GM19452 (cell line): ENCODE results near the gene DAND5.

Source experiments
- ATAC-seq: cut with Tn5 transposase; IDR thresholded peaks from one replicate; pipeline ENCODE4 v1.9.1; 2021; ENCODE audit not compliant: unreplicated experiment

DAND5 gene

DNA sequence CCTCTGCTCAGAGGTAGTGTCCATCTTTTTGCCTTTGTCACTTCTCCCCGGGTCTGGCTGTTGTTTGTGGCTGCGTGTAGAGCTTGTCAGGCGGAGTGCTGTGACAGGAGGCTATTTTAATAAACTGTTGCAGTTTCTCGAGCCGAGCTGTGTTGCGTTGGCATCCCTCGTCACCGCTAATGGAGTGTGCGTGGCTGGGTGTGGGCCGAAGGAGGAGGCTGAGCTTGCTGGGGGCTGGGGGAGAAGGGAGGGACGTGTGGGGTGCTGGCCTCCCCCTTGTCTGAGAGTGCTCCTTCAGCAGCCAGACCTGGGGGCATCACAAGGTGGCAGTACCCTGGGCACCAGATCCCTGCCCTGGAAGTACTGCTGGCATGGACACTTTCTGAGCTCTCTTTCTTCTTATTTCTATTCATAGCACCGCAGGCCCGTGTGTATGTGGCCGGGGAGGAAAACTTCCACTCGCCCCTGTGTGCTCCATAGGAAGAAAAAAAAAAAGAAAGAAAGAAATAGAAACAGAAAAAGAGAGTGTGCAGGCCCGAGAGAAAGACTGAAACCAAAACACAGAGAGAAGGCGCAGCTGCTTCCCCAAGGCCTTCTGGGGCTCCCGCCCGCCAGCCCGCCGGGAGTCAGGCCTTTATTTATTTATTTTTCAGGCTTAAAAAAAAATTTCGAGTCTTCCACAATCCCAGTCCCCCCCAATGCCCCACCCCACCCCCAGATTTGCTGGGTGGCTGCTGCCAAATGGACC, 52.9 kb downstream of the DAND5 start:
- no peak for ATAC-seq

DNA sequence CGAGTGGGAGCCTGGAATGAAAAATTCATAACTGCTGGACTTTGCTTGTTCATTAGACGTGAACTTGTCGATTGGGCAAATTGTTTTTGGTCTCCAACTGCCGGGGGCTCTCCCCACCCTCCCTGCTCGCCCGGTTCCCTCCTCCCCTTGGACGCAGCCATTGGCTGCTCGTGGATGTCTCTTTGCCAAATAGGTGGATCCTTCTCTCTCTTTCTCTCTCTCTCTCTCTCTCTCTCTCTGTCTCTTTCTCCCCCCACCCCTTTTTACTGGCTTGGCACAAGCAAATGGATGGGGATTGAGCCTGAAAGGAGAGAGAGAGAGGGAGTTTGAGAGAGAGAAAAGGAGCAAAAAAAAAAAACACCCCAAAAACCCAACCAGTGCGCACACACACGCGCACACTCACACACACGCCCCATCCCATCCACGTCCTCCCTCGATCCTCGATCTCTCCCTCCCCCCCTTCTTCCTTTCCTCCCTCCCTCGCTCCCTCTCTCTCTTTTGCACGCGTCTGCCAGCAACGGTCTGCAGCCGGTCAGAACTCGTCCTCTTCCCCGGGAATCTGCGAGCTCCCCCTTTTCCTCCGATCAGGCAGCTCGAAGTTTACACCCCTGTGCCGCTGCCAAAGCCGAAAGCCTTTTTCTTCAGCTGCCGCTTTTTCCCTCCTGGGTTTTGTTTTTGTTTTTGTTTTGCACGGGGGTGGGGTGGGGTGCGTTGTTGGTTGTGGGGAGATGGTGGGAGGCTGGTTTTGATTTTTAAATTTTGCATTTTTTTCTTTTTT, 53.7 kb downstream of the DAND5 start:
- ATAC-seq, result no peak

DNA sequence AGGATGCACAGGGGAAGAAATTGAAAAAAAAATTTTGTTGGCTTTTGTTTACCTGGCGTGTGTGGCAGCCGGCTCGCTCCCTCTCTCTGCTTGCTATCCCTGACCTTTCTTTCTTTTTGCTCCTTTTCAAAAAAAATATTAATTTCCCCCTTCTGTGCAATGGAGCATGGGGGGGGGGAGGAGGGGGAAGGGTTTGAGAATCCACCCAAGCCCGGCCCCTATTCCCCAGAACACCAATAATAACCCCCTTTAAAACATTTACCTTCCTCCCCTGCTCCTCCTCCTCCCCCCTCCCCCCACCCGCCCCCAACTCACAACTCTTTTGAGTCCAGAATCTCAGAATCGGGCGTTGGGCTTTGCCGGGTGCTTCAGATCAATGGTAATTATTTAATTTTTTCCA, 54.3 kb downstream of the DAND5 start:
- ATAC-seq, result no peak
